Lung (tissue), 12 donors: ENCODE measurements around the gene FOXI3. TPM values are rescaled to one million over a fixed set of nuclear protein-coding genes. Genes with fewer than 3 reads are reported as not detected.

Experiments
- ATAC-seq: fragments of 200-7000 bp; cut with Tn5 transposase; one replicate; pipeline ENCODE4 v1.9.1; 2020; ENCODE audit warnings: moderate number of reproducible peaks; ENCODE audit not compliant: insufficient read depth, low FRiP score
- DNase-seq, 3 donors: peaks; one replicate each; pipeline ENCODE4 v3.0.0-alpha.2; 2013 to 2017
- H3K27ac ChIP-seq, 2 donors: one replicate each; pipeline ENCODE4 v1.5.1; 2013; ENCODE audit warnings: mild to moderate bottlenecking in 2 of 2, moderate library complexity in 2 of 2, control low read depth in 1 of 2, inconsistent platforms in 1 of 2, low read depth in 1 of 2, low read length in 1 of 2
- H3K27me3 ChIP-seq, 3 donors: one replicate each; pipeline ENCODE4 v1.5.1; 2013; ENCODE audit warnings: low read length in 2 of 3; ENCODE audit not compliant: control insufficient read depth in 3 of 3, insufficient read depth in 3 of 3
- H3K36me3 ChIP-seq, 4 donors: one replicate each; pipeline ENCODE4 v1.5.1; 2013; ENCODE audit warnings: low read length in 4 of 4, mild to moderate bottlenecking in 1 of 4, moderate library complexity in 1 of 4; ENCODE audit not compliant: control insufficient read depth in 4 of 4, insufficient read depth in 4 of 4
- H3K4me1 ChIP-seq, 5 donors: one replicate each; pipeline ENCODE4 v1.5.1; 2013; ENCODE audit warnings: low read length in 5 of 5, mild to moderate bottlenecking in 2 of 5, moderate library complexity in 1 of 5; ENCODE audit not compliant: control insufficient read depth in 5 of 5, insufficient read depth in 5 of 5
- H3K4me3 ChIP-seq: one replicate; pipeline ENCODE4 v1.5.1; 2013; ENCODE audit warnings: mild to moderate bottlenecking, control low read depth, moderate library complexity
- H3K9ac ChIP-seq, 2 donors: one replicate each; pipeline ENCODE4 v1.5.1; 2013; ENCODE audit warnings: low read length in 2 of 2, control low read depth in 1 of 2; ENCODE audit not compliant: insufficient read depth in 1 of 2
- H3K9me3 ChIP-seq, 4 donors: one replicate each; pipeline ENCODE4 v1.5.1; 2013; ENCODE audit warnings: low read length in 3 of 4, mild to moderate bottlenecking in 1 of 4, moderate library complexity in 1 of 4; ENCODE audit not compliant: control insufficient read depth in 4 of 4, insufficient read depth in 3 of 4
- CTCF ChIP-seq: IDR thresholded peaks from 2 replicates; pipeline ENCODE4 v1.5.1; 2012; ENCODE audit warnings: mild to moderate bottlenecking; ENCODE audit errors: control extremely low read depth, extremely low read depth
- WGBS, 2 donors: extraction: QIAGEN DNeasy Blood & Tissue Kit; methylation state at CpG; one replicate each; pipeline ENCODE4 v1.1.7; 2013; 5-methylcytosine and 5-hydroxymethylcytosine counted together
- polyA plus RNA-seq, 2 donors: library from polyadenylated mRNA; stranded (reverse); fragments of 200-250 nt; gene quantifications; one replicate each; pipeline ENCODE4 v1.2.1, GENCODE V29; 2013
- total RNA-seq, 2 donors: library from RNA; depleted of rRNA in 1 of 2; stranded (reverse); fragments of >200 nt in 1 of 2; gene quantifications; one replicate each; pipeline ENCODE4 v1.2.1, GENCODE V29; 2014 to 2021
- donor health status: control.
- donor health status: control.
- donor health status: Bipolar disorder and iron deficiency.
- donor health status: healthy.
- donor health status: DM: yes; HTN: yes; CAD: no.

Gene FOXI3
- total and polyA plus RNA-seq, 4 donors = 0.17 TPM; not detected in 3

- H3K4me3 ChIP-seq = no peak overlapping the region
- no peak overlapping the region for H3K27ac ChIP-seq
- no peaks in the 10 kb centered on the region for H3K36me3 ChIP-seq
- DNase-seq (no peak), ATAC-seq (no peak)
- no peaks in the 10 kb centered on the region for H3K27me3 ChIP-seq
- WGBS, 2 donors = 68 to 75% methylated on average over 4 of the region's 4 CpGs
- H3K9ac ChIP-seq = no peak overlapping the region
- H3K9me3 ChIP-seq = no peaks in the 10 kb centered on the region
- no peaks in the 10 kb centered on the region for H3K4me1 ChIP-seq
- no peak for TF ChIP-seq CTCF
Observed at GRCh38 chr2:88492002-88492401, 39.5 kb upstream of the FOXI3 start.

- DNase-seq = no peak
- Histone ChIP-seq H3K27me3 (no peaks in the 10 kb centered on the region), H3K4me1 (no peaks in the 10 kb centered on the region), H3K36me3 (no peaks in the 10 kb centered on the region), H3K4me3 (no peak overlapping the region), H3K27ac (no peak overlapping the region), H3K9me3 (peaks cover 0 to under 1% (median 0%) of the 10 kb centered on the region in 4 donors), H3K9ac (no peak overlapping the region)
- TF ChIP-seq CTCF = no peak
- ATAC-seq = no peak
- WGBS, 2 donors = 84 to 91% methylated on average over 2 of the region's 2 CpGs
Observed at GRCh38 chr2:88489181-88489580, 36.7 kb upstream of the FOXI3 start.

- Histone ChIP-seq H3K9ac (no peak overlapping the region), H3K4me1 (no peaks in the 10 kb centered on the region), H3K27me3 (no peaks in the 10 kb centered on the region), H3K4me3 (no peak overlapping the region), H3K27ac (no peak overlapping the region), H3K9me3 (peaks cover 0 to 2% (median 0%) of the 10 kb centered on the region in 4 donors), H3K36me3 (no peaks in the 10 kb centered on the region)
- ATAC-seq (no peak), DNase-seq (peak; percentile 11 to 39 (median 20))
- TF ChIP-seq CTCF = no peak
- WGBS, 2 donors = 61 to 81% methylated on average over 3 of the region's 3 CpGs
Observed at GRCh38 chr2:88483200-88483599, 30.7 kb upstream of the FOXI3 start.

GRCh38 chr2:88481691-88482336 lies 29.3 kb upstream of the FOXI3 start:
- Histone ChIP-seq H3K4me3 (no peak overlapping the region), H3K27ac (no peak overlapping the region), H3K9ac (no peak overlapping the region), H3K27me3 (no peaks in the 10 kb centered on the region), H3K36me3 (no peaks in the 10 kb centered on the region), H3K9me3 (peaks cover 0 to 2% (median 0%) of the 10 kb centered on the region in 4 donors), H3K4me1 (no peaks in the 10 kb centered on the region)
- ATAC-seq = no peak
- TF ChIP-seq CTCF = no peak
- DNase-seq = peak in 2 of 3 donors; percentile 38 to 54
- WGBS, 2 donors = 41 to 49% methylated on average over 8 of the region's 8 CpGs
